ENCODE data around the gene PPP2R5E. TPM values are rescaled to one million over a fixed set of nuclear protein-coding genes. Genes with fewer than 3 reads are reported as not detected.

PPP2R5E gene
- total and polyA plus RNA-seq, 8 donors: 33.4 to 45.3 (median 38.5) TPM

GRCh38 chr14:63483315-63483714 is 59.9 kb downstream of the PPP2R5E start:
- no peaks in the 10 kb centered on the region for H3K27me3 ChIP-seq
- H3K4me1 ChIP-seq: peaks cover 12 to 34% of the 10 kb centered on the region in 2 donors
- no peak overlapping the region for H3K4me3 ChIP-seq
- no peaks in the 10 kb centered on the region for H3K9me3 ChIP-seq
- H3K36me3 ChIP-seq: no peaks in the 10 kb centered on the region
- H3K27ac ChIP-seq: no peak overlapping the region
- DNase-seq: no peak
- intact Hi-C loops (cut with DNase I): no loop called here
- TF ChIP-seq CTCF (IDR thresholded peaks at IDR 0.05): no peak
- peak; percentile 49 for ATAC-seq

- ATAC-seq (no peak), DNase-seq (no peak)
- peaks cover 20 to 38% of the 10 kb centered on the region in 2 donors for H3K4me1 ChIP-seq
- H3K9me3 ChIP-seq: no peaks in the 10 kb centered on the region
- H3K36me3 ChIP-seq: no peaks in the 10 kb centered on the region
- intact Hi-C loops (cut with DNase I): no loop called here
- H3K27me3 ChIP-seq: no peaks in the 10 kb centered on the region
- no peak for TF ChIP-seq CTCF (IDR thresholded peaks at IDR 0.05)
- no peak overlapping the region for H3K27ac ChIP-seq
- H3K4me3 ChIP-seq: no peak overlapping the region
Observed at GRCh38 chr14:63480599-63480998, 62.6 kb downstream of the PPP2R5E start.

- H3K36me3 ChIP-seq: no peaks in the 10 kb centered on the region
- no peaks in the 10 kb centered on the region for H3K27me3 ChIP-seq
- TF ChIP-seq CTCF (IDR thresholded peaks at IDR 0.05): no peak
- H3K27ac ChIP-seq: peak overlapping the region in 1 of 2 donors; percentile 37
- H3K9me3 ChIP-seq: no peaks in the 10 kb centered on the region
- intact Hi-C loops (cut with DNase I): no loop called here
- ATAC-seq (no peak), DNase-seq (no peak)
- H3K4me1 ChIP-seq: peaks cover 17 to 48% of the 10 kb centered on the region in 2 donors
- H3K4me3 ChIP-seq: no peak overlapping the region
Observed at GRCh38 chr14:63478437-63478852, 64.7 kb downstream of the PPP2R5E start.

- no peaks in the 10 kb centered on the region for H3K36me3 ChIP-seq
- no peak for TF ChIP-seq CTCF (IDR thresholded peaks at IDR 0.05)
- peak; percentile 38 for ATAC-seq
- no peaks in the 10 kb centered on the region for H3K9me3 ChIP-seq
- peaks cover 13 to 49% of the 10 kb centered on the region in 2 donors for H3K4me1 ChIP-seq
- intact Hi-C loops (cut with DNase I): no loop called here
- peak overlapping the region in 1 of 2 donors; percentile 37 for H3K27ac ChIP-seq
- no peak for DNase-seq
- H3K4me3 ChIP-seq: no peak overlapping the region
- no peaks in the 10 kb centered on the region for H3K27me3 ChIP-seq
Observed at GRCh38 chr14:63478010-63478409, 65.2 kb downstream of the PPP2R5E start.

GRCh38 chr14:63477556-63477955 is 65.6 kb downstream of the PPP2R5E start:
- intact Hi-C loops (cut with DNase I): no loop called here
- no peak for DNase-seq
- no peaks in the 10 kb centered on the region for H3K36me3 ChIP-seq
- H3K27me3 ChIP-seq: no peaks in the 10 kb centered on the region
- peak overlapping the region in 1 of 2 donors; percentile 37 for H3K27ac ChIP-seq
- ATAC-seq: no peak
- no peaks in the 10 kb centered on the region for H3K9me3 ChIP-seq
- TF ChIP-seq CTCF (IDR thresholded peaks at IDR 0.05): no peak
- H3K4me3 ChIP-seq: no peak overlapping the region
- H3K4me1 ChIP-seq: peaks cover 9 to 50% of the 10 kb centered on the region in 2 donors

Measured in left lung (tissue), 10 donors.